Central memory CD4-positive, alpha-beta T cell (primary cell): ENCODE measurements around the gene CDKN2D.
A peak's percentile ranks its signal among the peaks of the same experiment; 100 is the strongest.
"Not testable (repeated sequence)": the region's sequence is repeated elsewhere in the genome, so short reads cannot be mapped to it uniquely, and the experiment has no call there.

Experiments used
- DNase-seq: peaks from one replicate; pipeline ENCODE4 v3.0.0; 2022

The CDKN2D gene

GRCh38 chr19:10580979-10581631 is 12.3 kb upstream of the CDKN2D start:
- DNase-seq: peak; percentile 80

GRCh38 chr19:10577951-10578350 is 9.2 kb upstream of the CDKN2D start:
- no peak for DNase-seq

GRCh38 chr19:10575011-10575716 is 6.4 kb upstream of the CDKN2D start:
- DNase-seq: no peak

GRCh38 chr19:10574462-10574861 is 5.7 kb upstream of the CDKN2D start:
- DNase-seq: no peak

GRCh38 chr19:10573793-10574192 is 5.0 kb upstream of the CDKN2D start:
- not testable (repeated sequence) for DNase-seq

- DNase-seq: no peak
Measured at GRCh38 chr19:10568062-10568825, 535 bp downstream of the CDKN2D start.

- no peak for DNase-seq
Measured at GRCh38 chr19:10567656-10568055, 1.1 kb downstream of the CDKN2D start.

- DNase-seq: peak; percentile 67
Measured at GRCh38 chr19:10566658-10567410, 1.9 kb downstream of the CDKN2D start.

GRCh38 chr19:10566408-10566657 is 2.4 kb downstream of the CDKN2D start:
- no peak for DNase-seq

GRCh38 chr19:10565567-10566407 is 3.0 kb downstream of the CDKN2D start, which contains the start of gene KRI1:
Gene KRI1, minus strand, starts transcription at chr19:10566010. Its CDS starts 11 bp downstream, at chr19:10565999.
- peak; percentile 99 for DNase-seq

GRCh38 chr19:10565028-10565566 is 3.7 kb downstream of the CDKN2D start:
- DNase-seq: peak; percentile 49

- DNase-seq: no peak
Measured at GRCh38 chr19:10562609-10563008, 6.2 kb downstream of the CDKN2D start.

- no peak for DNase-seq
Measured at GRCh38 chr19:10560154-10560553, 8.6 kb downstream of the CDKN2D start.

- DNase-seq: no peak
Measured at GRCh38 chr19:10557603-10558197, 11.1 kb downstream of the CDKN2D start.

GRCh38 chr19:10555610-10555973 is 13.2 kb downstream of the CDKN2D start:
- no peak for DNase-seq

GRCh38 chr19:10554760-10555609 is 13.8 kb downstream of the CDKN2D start:
- no peak for DNase-seq

- peak; percentile 62 for DNase-seq
Measured at GRCh38 chr19:10553943-10554381, 14.8 kb downstream of the CDKN2D start.

- no peak for DNase-seq
Measured at GRCh38 chr19:10553087-10553667, 15.6 kb downstream of the CDKN2D start.

GRCh38 chr19:10552510-10553053 is 16.2 kb downstream of the CDKN2D start:
- no peak for DNase-seq
